Lower lobe of right lung (tissue), 2 donors: ENCODE data around the gene ANO5. TPM values are rescaled to one million over a fixed set of nuclear protein-coding genes. Genes with fewer than 3 reads are reported as not detected.

Experiments used
- ATAC-seq, 2 donors: fragments of 200-7000 bp; cut with Tn5 transposase; one replicate each; pipeline ENCODE4 v1.9.1; 2020 to 2022; ENCODE audit warnings: mild to moderate bottlenecking in 2 of 2, moderate library complexity in 2 of 2
- DNase-seq: peaks from one replicate; pipeline ENCODE4 v3.0.0-alpha.2; 2020
- H3K27ac ChIP-seq: fragments of 200-600 bp; one replicate; pipeline ENCODE4 v1.8.0; 2022
- H3K27me3 ChIP-seq: fragments of 200-600 bp; one replicate; pipeline ENCODE4 v1.8.0; 2022; ENCODE audit warnings: low read depth
- H3K36me3 ChIP-seq: fragments of 200-600 bp; one replicate; pipeline ENCODE4 v1.8.0; 2022; ENCODE audit warnings: mild to moderate bottlenecking
- H3K4me1 ChIP-seq: fragments of 200-600 bp; one replicate; pipeline ENCODE4 v1.8.0; 2022
- H3K4me3 ChIP-seq: fragments of 200-600 bp; one replicate; pipeline ENCODE4 v1.8.0; 2022; ENCODE audit warnings: mild to moderate bottlenecking
- H3K9me3 ChIP-seq: fragments of 200-600 bp; one replicate; pipeline ENCODE4 v1.8.0; 2022
- CTCF ChIP-seq: fragments of 200-600 bp; IDR thresholded peaks from one replicate; pipeline ENCODE4 v1.8.0; 2022; ENCODE audit warnings: antibody characterized with exemption, mild to moderate bottlenecking
- intact Hi-C: fragments of 100-400 bp; cut with DNase I; formaldehyde crosslinking; loops from one replicate; pipeline ENCODE4 v1.11.0; 2022
- long read RNA-seq: library from polyadenylated mRNA; unstranded; transcript quantifications from one replicate; pipeline ENCODE4 v2.0.0, GENCODE V29; 2021
- total RNA-seq: library from RNA; stranded (reverse); fragmentation: NEBNext Ultra II Directional; extraction: Animal tissue kit (Norgen Biotek cat#: 25700); gene quantifications from one replicate; pipeline ENCODE4 v1.2.1, GENCODE V29; 2021
- donor health status: DM: no; HTN: yes; CAD: no; lungs with severe emphysema.

ANO5 gene, protein sequence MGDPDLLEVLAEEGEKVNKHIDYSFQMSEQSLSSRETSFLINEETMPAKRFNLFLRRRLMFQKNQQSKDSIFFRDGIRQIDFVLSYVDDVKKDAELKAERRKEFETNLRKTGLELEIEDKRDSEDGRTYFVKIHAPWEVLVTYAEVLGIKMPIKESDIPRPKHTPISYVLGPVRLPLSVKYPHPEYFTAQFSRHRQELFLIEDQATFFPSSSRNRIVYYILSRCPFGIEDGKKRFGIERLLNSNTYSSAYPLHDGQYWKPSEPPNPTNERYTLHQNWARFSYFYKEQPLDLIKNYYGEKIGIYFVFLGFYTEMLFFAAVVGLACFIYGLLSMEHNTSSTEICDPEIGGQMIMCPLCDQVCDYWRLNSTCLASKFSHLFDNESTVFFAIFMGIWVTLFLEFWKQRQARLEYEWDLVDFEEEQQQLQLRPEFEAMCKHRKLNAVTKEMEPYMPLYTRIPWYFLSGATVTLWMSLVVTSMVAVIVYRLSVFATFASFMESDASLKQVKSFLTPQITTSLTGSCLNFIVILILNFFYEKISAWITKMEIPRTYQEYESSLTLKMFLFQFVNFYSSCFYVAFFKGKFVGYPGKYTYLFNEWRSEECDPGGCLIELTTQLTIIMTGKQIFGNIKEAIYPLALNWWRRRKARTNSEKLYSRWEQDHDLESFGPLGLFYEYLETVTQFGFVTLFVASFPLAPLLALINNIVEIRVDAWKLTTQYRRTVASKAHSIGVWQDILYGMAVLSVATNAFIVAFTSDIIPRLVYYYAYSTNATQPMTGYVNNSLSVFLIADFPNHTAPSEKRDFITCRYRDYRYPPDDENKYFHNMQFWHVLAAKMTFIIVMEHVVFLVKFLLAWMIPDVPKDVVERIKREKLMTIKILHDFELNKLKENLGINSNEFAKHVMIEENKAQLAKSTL
- 4.8 TPM for total RNA-seq
- long read RNA-seq, partial matches to known transcripts: 1 of 5 reads
- long read RNA-seq, other reads (novel, unspliced or antisense): 4 of 5 reads

GRCh38 chr11:22192642-22193347 lies at the start of gene ANO5:
TSS of gene ANO5 (plus strand) at chr11:22193085. CDS start at chr11:22193493, 408 bp downstream.
- peak within 1 kb of the TSS; percentile 77 for H3K4me3 ChIP-seq
- H3K27ac ChIP-seq: peak within 1 kb of the TSS; percentile 56
- H3K36me3 ChIP-seq: no peaks in the 10 kb centered on the region
- no peak for TF ChIP-seq CTCF
- H3K9me3 ChIP-seq: no peaks in the 10 kb centered on the region
- no peaks in the 10 kb centered on the region for H3K27me3 ChIP-seq
- ATAC-seq (peak; percentile 90 to 94), DNase-seq (peak; percentile 73)
- intact Hi-C loops: no loop called here
- peaks cover 14% of the 10 kb centered on the region for H3K4me1 ChIP-seq

GRCh38 chr11:22151649-22152197 lies 41.2 kb upstream of the ANO5 start:
- Histone ChIP-seq H3K4me1 (no peaks in the 10 kb centered on the region), H3K27ac (no peak overlapping the region), H3K9me3 (no peaks in the 10 kb centered on the region), H3K4me3 (no peak overlapping the region), H3K27me3 (no peaks in the 10 kb centered on the region), H3K36me3 (no peaks in the 10 kb centered on the region)
- no peak for TF ChIP-seq CTCF
- DNase-seq: no peak
- intact Hi-C loops: no loop called here
- ATAC-seq: no peak

DNA sequence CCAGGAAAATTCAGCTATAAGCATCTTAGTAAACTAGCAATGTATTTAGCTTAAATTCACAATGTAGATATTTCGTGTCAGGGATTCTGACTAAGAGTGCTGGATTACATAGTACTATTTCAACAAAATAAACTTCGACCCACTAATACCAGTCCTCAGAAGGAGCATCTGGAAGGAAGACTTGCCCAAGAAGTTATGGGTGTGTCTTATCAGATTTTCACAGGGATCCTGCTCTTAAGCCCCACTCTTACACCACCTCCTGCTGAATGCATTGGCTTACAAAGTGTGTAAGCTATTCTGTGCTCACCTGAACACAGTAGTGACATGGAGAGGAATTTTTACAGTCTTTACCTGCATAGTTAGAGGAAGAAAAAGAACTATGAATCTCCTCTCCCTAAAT lies 35.4 kb upstream of the ANO5 start:
- no peak for ATAC-seq
- intact Hi-C loops: no loop called here
- no peaks in the 10 kb centered on the region for H3K9me3 ChIP-seq

GRCh38 chr11:22161489-22161888 lies 31.4 kb upstream of the ANO5 start:
- Histone ChIP-seq H3K9me3 (no peaks in the 10 kb centered on the region), H3K27ac (no peak overlapping the region), H3K36me3 (no peaks in the 10 kb centered on the region), H3K4me1 (no peaks in the 10 kb centered on the region), H3K27me3 (no peaks in the 10 kb centered on the region), H3K4me3 (no peak overlapping the region)
- no peak for TF ChIP-seq CTCF
- no peak for DNase-seq
- intact Hi-C loops: no loop called here
- ATAC-seq: no peak

More for the DNA sequence above, 35.4 kb upstream of the ANO5 start:
- no peak for DNase-seq
- no peaks in the 10 kb centered on the region for H3K4me1 ChIP-seq
- no peak for TF ChIP-seq CTCF
- no peaks in the 10 kb centered on the region for H3K27me3 ChIP-seq
- no peak overlapping the region for H3K4me3 ChIP-seq
- no peak overlapping the region for H3K27ac ChIP-seq
- H3K36me3 ChIP-seq: no peaks in the 10 kb centered on the region

GRCh38 chr11:22162756-22163155 lies 30.1 kb upstream of the ANO5 start:
- no peak for ATAC-seq

More at GRCh38 chr11:22162756-22163155, 30.1 kb upstream of the ANO5 start:
- H3K27ac ChIP-seq: no peak overlapping the region
- no peak for TF ChIP-seq CTCF
- H3K36me3 ChIP-seq: no peaks in the 10 kb centered on the region
- no peaks in the 10 kb centered on the region for H3K9me3 ChIP-seq
- no peak for DNase-seq
- no peaks in the 10 kb centered on the region for H3K4me1 ChIP-seq
- intact Hi-C loops: no loop called here
- no peaks in the 10 kb centered on the region for H3K27me3 ChIP-seq
- H3K4me3 ChIP-seq: no peak overlapping the region
